HCT116 (cell line): ENCODE results near the gene LZTS3. TPM values are rescaled to one million over a fixed set of nuclear protein-coding genes. Genes with fewer than 3 reads are reported as not detected.

ENCODE experiments used
- ATAC-seq: fragments of 200-7000 bp; cut with Tn5 transposase; 2 replicates; pipeline ENCODE4 v1.9.1; 2020; ENCODE audit warnings: mild to moderate bottlenecking, moderate library complexity
- BruUV-seq: library from RNA; stranded (reverse); fragments of 400-500 nt; replicated peaks from 2 replicates; lab custom pipeline; 2021; lab: Mats Ljungman, UMichigan
- CTCF ChIA-PET: fragments of 300-600 bp; sonication (Branson Sonifier 250); formaldehyde crosslinking; loops from one replicate; lab custom pipeline; 2021; ENCODE audit warnings: antibody characterized with exemption; lab: Charles Lee
- POLR2A ChIA-PET: fragments of 300-600, 350-600 bp; sonication (Branson Sonifier 250); formaldehyde crosslinking; loops from one replicate; lab custom pipeline; 2021; ENCODE audit warnings: antibody characterized with exemption; lab: Charles Lee
- RAD21 ChIA-PET, 2 experiments: fragments of 300-600 bp; sonication (Branson Sonifier 250); formaldehyde crosslinking; loops; one replicate each; lab custom pipeline; 2023; ENCODE audit warnings: low total read pairs in 2 of 2; ENCODE audit not compliant: uncharacterized antibody in 2 of 2, unreplicated experiment in 2 of 2, low non-redundant PET in 1 of 2; lab: Charles Lee
- DNase-seq: peaks from one replicate; pipeline ENCODE4 v3.0.0-alpha.2; 2010; ENCODE audit warnings: low read depth, low spot score
- H2AFZ ChIP-seq: fragments of 200-600 bp; shearing (Covaris generic), sonication (generic); 2 replicates; pipeline ENCODE4 v1.6.1; 2017; ENCODE audit warnings: low read depth, mixed run types, mixed read lengths, antibody characterized with exemption, low read length; ENCODE audit not compliant: poor library complexity, severe bottlenecking
- H3K27ac ChIP-seq: 2 replicates; pipeline ENCODE4 v1.5.1; 2012; ENCODE audit warnings: low read depth, low read length
- H3K27me3 ChIP-seq: fragments of 200-600 bp; sonication (generic); 2 replicates; pipeline ENCODE4 v1.6.1; 2016; ENCODE audit warnings: mixed run types, low read length, mixed read lengths; ENCODE audit not compliant: insufficient read depth
- H3K36me3 ChIP-seq, 2 experiments: fragments of 200-500 bp in 1 of 2; fragments of 200-600 bp in 1 of 2; sonication (Bioruptor generic) in 1 of 2; sonication (generic) in 1 of 2; 2 replicates each; pipeline versions ENCODE4 v1.5.1 to v1.6.1; 2014 to 2016; ENCODE audit warnings: low read length in 2 of 2, inconsistent platforms in 1 of 2, mixed read lengths in 1 of 2, mixed run types in 1 of 2; ENCODE audit not compliant: insufficient read depth in 2 of 2, control insufficient read depth in 1 of 2
- H3K4me1 ChIP-seq, 2 experiments: fragments of 200-600 bp in 1 of 2; sonication (generic) in 1 of 2; 2 replicates each; pipeline versions ENCODE4 v1.5.1 to v1.6.1; 2012 to 2017; ENCODE audit warnings: low read length in 2 of 2, inconsistent platforms in 1 of 2, mild to moderate bottlenecking in 1 of 2, mixed read lengths in 1 of 2, mixed run types in 1 of 2, moderate library complexity in 1 of 2; ENCODE audit not compliant: insufficient read depth in 2 of 2, control insufficient read depth in 1 of 2
- H3K4me2 ChIP-seq: fragments of 200-600 bp; sonication (generic); 2 replicates; pipeline ENCODE4 v1.6.1; 2017; ENCODE audit warnings: mixed run types, low read length, mixed read lengths
- H3K4me3 ChIP-seq, 2 experiments: fragments of 200-600 bp in 1 of 2; sonication (generic) in 1 of 2; replicated peaks in 1 of 2; 2 replicates each; pipeline ENCODE4 v1.5.1; 2011 to 2016; ENCODE audit warnings: low read length in 2 of 2, control low read depth in 1 of 2, low read depth in 1 of 2, mild to moderate bottlenecking in 1 of 2, mixed read lengths in 1 of 2, mixed run types in 1 of 2
- H3K79me2 ChIP-seq: fragments of 200-600 bp; sonication (generic); 2 replicates; pipeline ENCODE4 v1.6.1; 2017; ENCODE audit warnings: mild to moderate bottlenecking, mixed run types, low read length, moderate library complexity, mixed read lengths; ENCODE audit not compliant: insufficient read depth
- H3K9ac ChIP-seq: fragments of 200-600 bp; sonication (generic); 2 replicates; pipeline ENCODE4 v1.6.1; 2016; ENCODE audit warnings: low read length, mixed read lengths
- H3K9me2 ChIP-seq: fragments of 200-600 bp; sonication (generic), shearing (Covaris generic); 2 replicates; pipeline ENCODE4 v1.6.1; 2017; ENCODE audit warnings: mixed run types, mild to moderate bottlenecking, moderate library complexity; ENCODE audit not compliant: insufficient read depth
- H3K9me3 ChIP-seq, 2 experiments: fragments of 200-500 bp in 1 of 2; fragments of 200-600 bp in 1 of 2; sonication (Bioruptor generic) in 1 of 2; sonication (generic) in 1 of 2; 2 replicates each; pipeline ENCODE4 v1.6.1; 2014 to 2017; ENCODE audit warnings: low read length in 2 of 2, mixed read lengths in 2 of 2, inconsistent platforms in 1 of 2, low read depth in 1 of 2, mild to moderate bottlenecking in 1 of 2, mixed run types in 1 of 2, moderate library complexity in 1 of 2; ENCODE audit not compliant: control insufficient read depth in 1 of 2, insufficient read depth in 1 of 2
- H4K20me1 ChIP-seq: fragments of 200-600 bp; sonication (generic), shearing (Covaris generic); 2 replicates; pipeline ENCODE4 v1.6.1; 2017; ENCODE audit warnings: mixed run types, mild to moderate bottlenecking, moderate library complexity; ENCODE audit not compliant: insufficient read depth
- CEBPB ChIP-seq: IDR thresholded peaks from 2 replicates; pipeline ENCODE4 v1.6.1; 2012; ENCODE audit warnings: low read depth
- EGR1 ChIP-seq: IDR thresholded peaks from 2 replicates; pipeline ENCODE4 v1.6.1; 2012; ENCODE audit warnings: low read depth
- ELF1 ChIP-seq: IDR thresholded peaks from 2 replicates; pipeline ENCODE4 v1.6.1; 2012; ENCODE audit warnings: low read depth, borderline replicate concordance
- EZH2 ChIP-seq: fragments of 200-600 bp; sonication (generic); IDR thresholded peaks from 2 replicates; pipeline ENCODE4 v1.6.1; 2017; ENCODE audit warnings: antibody characterized with exemption, mixed run types
- EZH2phosphoT487 ChIP-seq: fragments of 200-600 bp; IDR thresholded peaks from 2 replicates; pipeline ENCODE4 v1.6.1; 2018; ENCODE audit warnings: antibody characterized with exemption, borderline replicate concordance
- FOSL1 ChIP-seq: IDR thresholded peaks from 2 replicates; pipeline ENCODE4 v1.6.1; 2012; ENCODE audit warnings: low read depth
- JUND ChIP-seq: IDR thresholded peaks from 2 replicates; pipeline ENCODE4 v1.6.1; 2012
- POLR2A ChIP-seq: IDR thresholded peaks from 2 replicates; pipeline ENCODE4 v1.7.0; 2011; ENCODE audit warnings: borderline replicate concordance; ENCODE audit not compliant: insufficient read depth, insufficient read length; ENCODE audit errors: extremely low read depth
- POLR2AphosphoS5 ChIP-seq: IDR thresholded peaks from 2 replicates; pipeline ENCODE4 v1.6.1; 2011; ENCODE audit warnings: mild to moderate bottlenecking, low read depth, low read length, moderate library complexity
- RAD21 ChIP-seq: IDR thresholded peaks from 2 replicates; pipeline ENCODE4 v1.6.1; 2012; ENCODE audit warnings: low read depth, mild to moderate bottlenecking
- SIN3A ChIP-seq: IDR thresholded peaks from 2 replicates; pipeline ENCODE4 v1.6.1; 2012; ENCODE audit warnings: low read depth
- SP1 ChIP-seq: IDR thresholded peaks from 2 replicates; pipeline ENCODE4 v1.6.1; 2012; ENCODE audit warnings: low read depth
- TCF7L2 ChIP-seq: IDR thresholded peaks from 2 replicates; pipeline ENCODE4 v1.7.0; 2011; ENCODE audit warnings: borderline replicate concordance, inconsistent platforms; ENCODE audit not compliant: insufficient read depth, insufficient read length; ENCODE audit errors: extremely low read depth
- YY1 ChIP-seq: IDR thresholded peaks from 2 replicates; pipeline ENCODE4 v1.6.1; 2011; ENCODE audit warnings: low read length, low read depth, moderate library complexity, mild to moderate bottlenecking; ENCODE audit not compliant: insufficient replicate concordance; ENCODE audit errors: extremely low read depth
- ZFX ChIP-seq: fragments of 450-650 bp; IDR thresholded peaks from 2 replicates; pipeline ENCODE4 v1.6.1; 2017
- ZNF274 ChIP-seq: fragments of 200-500 bp; sonication (Bioruptor generic); IDR thresholded peaks from 2 replicates; pipeline ENCODE4 v1.6.1; 2014; ENCODE audit warnings: mild to moderate bottlenecking, low read depth, low read length, inconsistent platforms
- intact Hi-C: fragments of 100-400 bp; cut with micrococcal nuclease; formaldehyde crosslinking; loops from 2 replicates; pipeline ENCODE4 v1.10.0; 2022
- total RNA-seq: library from RNA; stranded (reverse); gene quantifications from one replicate; pipeline ENCODE4 v1.2.1, GENCODE V29; 2021; ENCODE audit not compliant: unreplicated experiment
- TF ChIP-seq, protein P1 (sequence below): IDR thresholded peaks from 2 replicates; pipeline ENCODE4 v1.6.1; 2012
- TF ChIP-seq, protein P2 (sequence below), 3 experiments: fragments of 200-600 bp in 1 of 3; sonication (generic) in 1 of 3; IDR thresholded peaks in 2 of 3; conservative IDR thresholded peaks in 1 of 3; 2 replicates each; pipeline ENCODE4 v1.5.1; 2012 to 2017; ENCODE audit warnings: low read depth in 2 of 3, low read length in 2 of 3, antibody characterized with exemption in 1 of 3, borderline replicate concordance in 1 of 3, control low read depth in 1 of 3, mild to moderate bottlenecking in 1 of 3, mixed read lengths in 1 of 3, mixed run types in 1 of 3, moderate library complexity in 1 of 3; ENCODE audit not compliant: insufficient read depth in 1 of 3
- TF ChIP-seq, protein P3 (sequence below): IDR thresholded peaks from 2 replicates; pipeline ENCODE4 v1.6.1; 2012; ENCODE audit warnings: low read depth

Gene LZTS3
- total RNA-seq, 1 experiment from 2014 or later = 5.2 TPM

DNA sequence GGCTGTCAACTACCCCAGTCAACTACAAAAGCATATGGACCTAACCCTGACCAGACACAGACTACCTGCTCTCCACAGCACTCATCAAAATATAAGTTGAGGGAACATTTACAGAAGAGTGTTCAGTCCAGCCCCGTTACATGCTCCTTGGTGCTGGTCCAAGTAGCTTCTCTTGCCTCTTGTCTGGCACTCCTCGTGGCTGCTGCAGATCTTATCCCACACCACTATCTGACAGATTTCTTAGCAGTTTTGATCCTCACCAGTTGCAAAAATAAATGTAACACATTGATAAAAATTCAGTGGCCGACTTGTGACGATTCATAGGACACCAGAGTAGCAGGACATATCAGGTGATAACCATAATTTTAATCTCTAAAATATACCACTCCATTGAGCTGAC, 44.3 kb downstream of the LZTS3 start:
- no peak overlapping the region for H3K9ac ChIP-seq
- H3K36me3 ChIP-seq = no peaks in the 10 kb centered on the region
- H3K4me1 ChIP-seq = no peaks in the 10 kb centered on the region; a peak in 1 of 4 replicates
- no peak overlapping the region for H3K4me3 ChIP-seq
- H3K27me3 ChIP-seq = no peaks in the 10 kb centered on the region
- intact Hi-C loops = no loop called here
- CTCF ChIA-PET = interaction anchor here (0.6 kb wide), 1 partner anchor 207 kb away, joined by 3 read pairs; no protein-coding TSS in a partner anchor
- DNase-seq (no peak), ATAC-seq (no peak)
- no peaks in the 10 kb centered on the region; a peak in 1 of 4 replicates for H3K9me3 ChIP-seq
- H2AFZ ChIP-seq = no peak overlapping the region
- BruUV-seq = no TSS peak
- RAD21 ChIA-PET = no interaction called here
- H3K9me2 ChIP-seq = no peaks in the 10 kb centered on the region
- no peaks in the 10 kb centered on the region for H4K20me1 ChIP-seq
- TF ChIP-seq ZFX (no peak), EZH2phosphoT487 (no peak), EGR1 (no peak), SIN3A (no peak), ELF1 (no peak), ZNF274 (no peak), RAD21 (no peak), POLR2AphosphoS5 (no peak), JUND (no peak), TCF7L2 (no peak), EZH2 (no peak), FOSL1 (no peak), YY1 (no peak), SP1 (no peak), POLR2A (no peak), CEBPB (no peak)
- TF ChIP-seq, protein P1, sequence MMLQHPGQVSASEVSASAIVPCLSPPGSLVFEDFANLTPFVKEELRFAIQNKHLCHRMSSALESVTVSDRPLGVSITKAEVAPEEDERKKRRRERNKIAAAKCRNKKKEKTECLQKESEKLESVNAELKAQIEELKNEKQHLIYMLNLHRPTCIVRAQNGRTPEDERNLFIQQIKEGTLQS = no peak
- TF ChIP-seq, protein P2, sequence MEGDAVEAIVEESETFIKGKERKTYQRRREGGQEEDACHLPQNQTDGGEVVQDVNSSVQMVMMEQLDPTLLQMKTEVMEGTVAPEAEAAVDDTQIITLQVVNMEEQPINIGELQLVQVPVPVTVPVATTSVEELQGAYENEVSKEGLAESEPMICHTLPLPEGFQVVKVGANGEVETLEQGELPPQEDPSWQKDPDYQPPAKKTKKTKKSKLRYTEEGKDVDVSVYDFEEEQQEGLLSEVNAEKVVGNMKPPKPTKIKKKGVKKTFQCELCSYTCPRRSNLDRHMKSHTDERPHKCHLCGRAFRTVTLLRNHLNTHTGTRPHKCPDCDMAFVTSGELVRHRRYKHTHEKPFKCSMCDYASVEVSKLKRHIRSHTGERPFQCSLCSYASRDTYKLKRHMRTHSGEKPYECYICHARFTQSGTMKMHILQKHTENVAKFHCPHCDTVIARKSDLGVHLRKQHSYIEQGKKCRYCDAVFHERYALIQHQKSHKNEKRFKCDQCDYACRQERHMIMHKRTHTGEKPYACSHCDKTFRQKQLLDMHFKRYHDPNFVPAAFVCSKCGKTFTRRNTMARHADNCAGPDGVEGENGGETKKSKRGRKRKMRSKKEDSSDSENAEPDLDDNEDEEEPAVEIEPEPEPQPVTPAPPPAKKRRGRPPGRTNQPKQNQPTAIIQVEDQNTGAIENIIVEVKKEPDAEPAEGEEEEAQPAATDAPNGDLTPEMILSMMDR (IDR thresholded peaks at IDR 0.05 in 2 of 3, conservative IDR thresholded peaks at IDR 0.05 in 1 of 3; ENCODE audit: borderline replicate concordance in 1 of 3, insufficient read depth in 1 of 3, low read depth in 2 of 3, low read length in 2 of 3) = no peak
- TF ChIP-seq, protein P3, sequence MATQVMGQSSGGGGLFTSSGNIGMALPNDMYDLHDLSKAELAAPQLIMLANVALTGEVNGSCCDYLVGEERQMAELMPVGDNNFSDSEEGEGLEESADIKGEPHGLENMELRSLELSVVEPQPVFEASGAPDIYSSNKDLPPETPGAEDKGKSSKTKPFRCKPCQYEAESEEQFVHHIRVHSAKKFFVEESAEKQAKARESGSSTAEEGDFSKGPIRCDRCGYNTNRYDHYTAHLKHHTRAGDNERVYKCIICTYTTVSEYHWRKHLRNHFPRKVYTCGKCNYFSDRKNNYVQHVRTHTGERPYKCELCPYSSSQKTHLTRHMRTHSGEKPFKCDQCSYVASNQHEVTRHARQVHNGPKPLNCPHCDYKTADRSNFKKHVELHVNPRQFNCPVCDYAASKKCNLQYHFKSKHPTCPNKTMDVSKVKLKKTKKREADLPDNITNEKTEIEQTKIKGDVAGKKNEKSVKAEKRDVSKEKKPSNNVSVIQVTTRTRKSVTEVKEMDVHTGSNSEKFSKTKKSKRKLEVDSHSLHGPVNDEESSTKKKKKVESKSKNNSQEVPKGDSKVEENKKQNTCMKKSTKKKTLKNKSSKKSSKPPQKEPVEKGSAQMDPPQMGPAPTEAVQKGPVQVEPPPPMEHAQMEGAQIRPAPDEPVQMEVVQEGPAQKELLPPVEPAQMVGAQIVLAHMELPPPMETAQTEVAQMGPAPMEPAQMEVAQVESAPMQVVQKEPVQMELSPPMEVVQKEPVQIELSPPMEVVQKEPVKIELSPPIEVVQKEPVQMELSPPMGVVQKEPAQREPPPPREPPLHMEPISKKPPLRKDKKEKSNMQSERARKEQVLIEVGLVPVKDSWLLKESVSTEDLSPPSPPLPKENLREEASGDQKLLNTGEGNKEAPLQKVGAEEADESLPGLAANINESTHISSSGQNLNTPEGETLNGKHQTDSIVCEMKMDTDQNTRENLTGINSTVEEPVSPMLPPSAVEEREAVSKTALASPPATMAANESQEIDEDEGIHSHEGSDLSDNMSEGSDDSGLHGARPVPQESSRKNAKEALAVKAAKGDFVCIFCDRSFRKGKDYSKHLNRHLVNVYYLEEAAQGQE = no peak
- no peak overlapping the region for H3K4me2 ChIP-seq
- H3K27ac ChIP-seq = no peak overlapping the region
- POLR2A ChIA-PET = no interaction called here
- H3K79me2 ChIP-seq = peaks cover 16% of the 10 kb centered on the region
